ENCODE measurements around the gene OTOF.
A peak's percentile ranks its signal among the peaks of the same experiment; 100 is the strongest.

OTOF gene

GRCh38 chr2:26475037-26475436, 2.9 kb downstream of the OTOF start:
- Histone ChIP-seq H3K27ac (ENCODE audit: insufficient read depth, low read length, poor library complexity, severe bottlenecking) (no peak overlapping the region), H3K9me3 (ENCODE audit: control insufficient read depth, low read length) (no peaks in the 10 kb centered on the region), H3K27me3 (replicated peaks; ENCODE audit: control insufficient read depth, insufficient read depth, low read length, poor library complexity, severe bottlenecking) (no peaks in the 10 kb centered on the region), H3K4me1 (ENCODE audit: control insufficient read depth, insufficient read depth, low read length, poor library complexity, severe bottlenecking) (no peaks in the 10 kb centered on the region), H3K4me3 (ENCODE audit: insufficient read depth, low read depth, low read length, poor library complexity, severe bottlenecking) (no peak overlapping the region), H3K36me3 (ENCODE audit: control insufficient read depth, insufficient read depth, low read length) (no peaks in the 10 kb centered on the region)
- DNase-seq = no peak

GRCh38 chr2:26474261-26474785, 3.6 kb downstream of the OTOF start:
- H3K36me3 ChIP-seq (ENCODE audit: control insufficient read depth, insufficient read depth, low read length) = no peaks in the 10 kb centered on the region
- no peaks in the 10 kb centered on the region for H3K9me3 ChIP-seq (ENCODE audit: control insufficient read depth, low read length)
- H3K27me3 ChIP-seq (replicated peaks; ENCODE audit: control insufficient read depth, insufficient read depth, low read length, poor library complexity, severe bottlenecking) = no peaks in the 10 kb centered on the region

GRCh38 chr2:26473796-26474195, 4.1 kb downstream of the OTOF start:
- no peak for DNase-seq
- Histone ChIP-seq H3K27me3 (replicated peaks; ENCODE audit: control insufficient read depth, insufficient read depth, low read length, poor library complexity, severe bottlenecking) (no peaks in the 10 kb centered on the region), H3K4me3 (ENCODE audit: insufficient read depth, low read depth, low read length, poor library complexity, severe bottlenecking) (no peak overlapping the region), H3K27ac (ENCODE audit: insufficient read depth, low read length, poor library complexity, severe bottlenecking) (no peak overlapping the region), H3K9me3 (ENCODE audit: control insufficient read depth, low read length) (no peaks in the 10 kb centered on the region), H3K36me3 (ENCODE audit: control insufficient read depth, insufficient read depth, low read length) (no peaks in the 10 kb centered on the region), H3K4me1 (ENCODE audit: control insufficient read depth, insufficient read depth, low read length, poor library complexity, severe bottlenecking) (no peaks in the 10 kb centered on the region)

More at GRCh38 chr2:26474261-26474785, 3.6 kb downstream of the OTOF start:
- Histone ChIP-seq H3K4me3 (ENCODE audit: insufficient read depth, low read depth, low read length, poor library complexity, severe bottlenecking) (no peak overlapping the region), H3K4me1 (ENCODE audit: control insufficient read depth, insufficient read depth, low read length, poor library complexity, severe bottlenecking) (no peaks in the 10 kb centered on the region), H3K27ac (ENCODE audit: insufficient read depth, low read length, poor library complexity, severe bottlenecking) (no peak overlapping the region)
- no peak for DNase-seq

- DNase-seq = no peak
- H3K27me3 ChIP-seq (replicated peaks; ENCODE audit: control insufficient read depth, insufficient read depth, low read length, poor library complexity, severe bottlenecking) = no peaks in the 10 kb centered on the region
- no peaks in the 10 kb centered on the region for H3K4me1 ChIP-seq (ENCODE audit: control insufficient read depth, insufficient read depth, low read length, poor library complexity, severe bottlenecking)
- no peak overlapping the region for H3K4me3 ChIP-seq (ENCODE audit: insufficient read depth, low read depth, low read length, poor library complexity, severe bottlenecking)
- H3K27ac ChIP-seq (ENCODE audit: insufficient read depth, low read length, poor library complexity, severe bottlenecking) = no peak overlapping the region
- no peaks in the 10 kb centered on the region for H3K36me3 ChIP-seq (ENCODE audit: control insufficient read depth, insufficient read depth, low read length)
- H3K9me3 ChIP-seq (ENCODE audit: control insufficient read depth, low read length) = no peaks in the 10 kb centered on the region
These were observed 4.9 kb downstream of the OTOF start for GRCh38 chr2:26472821-26473655.

GRCh38 chr2:26471766-26472706, 5.9 kb downstream of the OTOF start:
- no peaks in the 10 kb centered on the region for H3K4me1 ChIP-seq (ENCODE audit: control insufficient read depth, insufficient read depth, low read length, poor library complexity, severe bottlenecking)
- H3K27ac ChIP-seq (ENCODE audit: insufficient read depth, low read length, poor library complexity, severe bottlenecking) = no peak overlapping the region
- no peaks in the 10 kb centered on the region for H3K27me3 ChIP-seq (replicated peaks; ENCODE audit: control insufficient read depth, insufficient read depth, low read length, poor library complexity, severe bottlenecking)
- no peaks in the 10 kb centered on the region for H3K36me3 ChIP-seq (ENCODE audit: control insufficient read depth, insufficient read depth, low read length)
- no peak overlapping the region for H3K4me3 ChIP-seq (ENCODE audit: insufficient read depth, low read depth, low read length, poor library complexity, severe bottlenecking)
- no peaks in the 10 kb centered on the region for H3K9me3 ChIP-seq (ENCODE audit: control insufficient read depth, low read length)
- DNase-seq = no peak

- Histone ChIP-seq H3K27me3 (replicated peaks; ENCODE audit: control insufficient read depth, insufficient read depth, low read length, poor library complexity, severe bottlenecking) (no peaks in the 10 kb centered on the region), H3K36me3 (ENCODE audit: control insufficient read depth, insufficient read depth, low read length) (no peaks in the 10 kb centered on the region), H3K27ac (ENCODE audit: insufficient read depth, low read length, poor library complexity, severe bottlenecking) (no peak overlapping the region), H3K9me3 (ENCODE audit: control insufficient read depth, low read length) (no peaks in the 10 kb centered on the region), H3K4me1 (ENCODE audit: control insufficient read depth, insufficient read depth, low read length, poor library complexity, severe bottlenecking) (no peaks in the 10 kb centered on the region), H3K4me3 (ENCODE audit: insufficient read depth, low read depth, low read length, poor library complexity, severe bottlenecking) (no peak overlapping the region)
- no peak for DNase-seq
These were observed 6.6 kb downstream of the OTOF start for GRCh38 chr2:26471289-26471688.

GRCh38 chr2:26470601-26471260, 7.2 kb downstream of the OTOF start:
- DNase-seq = no peak
- H3K4me3 ChIP-seq (ENCODE audit: insufficient read depth, low read depth, low read length, poor library complexity, severe bottlenecking) = no peak overlapping the region
- H3K27ac ChIP-seq (ENCODE audit: insufficient read depth, low read length, poor library complexity, severe bottlenecking) = no peak overlapping the region
- no peaks in the 10 kb centered on the region for H3K9me3 ChIP-seq (ENCODE audit: control insufficient read depth, low read length)
- no peaks in the 10 kb centered on the region for H3K27me3 ChIP-seq (replicated peaks; ENCODE audit: control insufficient read depth, insufficient read depth, low read length, poor library complexity, severe bottlenecking)
- H3K36me3 ChIP-seq (ENCODE audit: control insufficient read depth, insufficient read depth, low read length) = no peaks in the 10 kb centered on the region
- H3K4me1 ChIP-seq (ENCODE audit: control insufficient read depth, insufficient read depth, low read length, poor library complexity, severe bottlenecking) = no peaks in the 10 kb centered on the region

- Histone ChIP-seq H3K9me3 (ENCODE audit: control insufficient read depth, low read length) (no peaks in the 10 kb centered on the region), H3K4me1 (ENCODE audit: control insufficient read depth, insufficient read depth, low read length, poor library complexity, severe bottlenecking) (no peaks in the 10 kb centered on the region), H3K36me3 (ENCODE audit: control insufficient read depth, insufficient read depth, low read length) (no peaks in the 10 kb centered on the region), H3K27ac (ENCODE audit: insufficient read depth, low read length, poor library complexity, severe bottlenecking) (no peak overlapping the region), H3K4me3 (ENCODE audit: insufficient read depth, low read depth, low read length, poor library complexity, severe bottlenecking) (no peak overlapping the region), H3K27me3 (replicated peaks; ENCODE audit: control insufficient read depth, insufficient read depth, low read length, poor library complexity, severe bottlenecking) (no peaks in the 10 kb centered on the region)
- no peak for DNase-seq
These were observed 8.0 kb downstream of the OTOF start for GRCh38 chr2:26469955-26470354.

GRCh38 chr2:26469092-26469710, 8.7 kb downstream of the OTOF start:
- Histone ChIP-seq H3K4me1 (ENCODE audit: control insufficient read depth, insufficient read depth, low read length, poor library complexity, severe bottlenecking) (no peaks in the 10 kb centered on the region), H3K4me3 (ENCODE audit: insufficient read depth, low read depth, low read length, poor library complexity, severe bottlenecking) (no peak overlapping the region), H3K36me3 (ENCODE audit: control insufficient read depth, insufficient read depth, low read length) (no peaks in the 10 kb centered on the region), H3K9me3 (ENCODE audit: control insufficient read depth, low read length) (no peaks in the 10 kb centered on the region), H3K27ac (ENCODE audit: insufficient read depth, low read length, poor library complexity, severe bottlenecking) (no peak overlapping the region), H3K27me3 (replicated peaks; ENCODE audit: control insufficient read depth, insufficient read depth, low read length, poor library complexity, severe bottlenecking) (no peaks in the 10 kb centered on the region)
- DNase-seq = peak in 1 of 3 donors; percentile 4

All from effector memory CD4-positive, alpha-beta T cell (primary cell).